Neural progenitor cell (in vitro differentiated cells): Measurements from ENCODE around the gene TRAIP. TPM values are rescaled to one million over a fixed set of nuclear protein-coding genes. Genes with fewer than 3 reads are reported as not detected.
A peak's percentile ranks its signal among the peaks of the same experiment; 100 is the strongest.

Experiments
- DNase-seq: peaks from one replicate; pipeline ENCODE4 v3.0.0-alpha.2; 2016; ENCODE audit warnings: low spot score
- H2AFZ ChIP-seq: fragments of 200-600 bp; sonication (generic); replicated peaks from 2 replicates; pipeline ENCODE4 v1.6.1; 2016; ENCODE audit warnings: antibody characterized with exemption
- H3F3A ChIP-seq: fragments of 200-600 bp; sonication (generic); 2 replicates; pipeline ENCODE4 v1.6.1; 2016; ENCODE audit warnings: antibody characterized with exemption, low read depth
- H3K27ac ChIP-seq: fragments of 200-600 bp; sonication (generic); 2 replicates; pipeline ENCODE4 v1.5.1; 2016; ENCODE audit warnings: mild to moderate bottlenecking
- H3K27me3 ChIP-seq: fragments of 200-600 bp; sonication (generic); 2 replicates; pipeline ENCODE4 v1.6.1; 2016; ENCODE audit warnings: mild to moderate bottlenecking, moderate library complexity
- H3K36me3 ChIP-seq: fragments of 200-600 bp; sonication (generic); 2 replicates; pipeline ENCODE4 v1.5.1; 2016
- H3K4me1 ChIP-seq: fragments of 200-600 bp; sonication (generic); 2 replicates; pipeline ENCODE4 v1.6.1; 2016; ENCODE audit warnings: mixed run types
- H3K4me2 ChIP-seq: fragments of 200-600 bp; sonication (generic); 2 replicates; pipeline ENCODE4 v1.6.1; 2016
- H3K4me3 ChIP-seq: fragments of 200-600 bp; sonication (generic); 2 replicates; pipeline ENCODE4 v1.5.1; 2016
- H3K79me2 ChIP-seq: fragments of 200-600 bp; sonication (generic); 2 replicates; pipeline ENCODE4 v1.6.1; 2016; ENCODE audit warnings: low read depth
- H3K9ac ChIP-seq: fragments of 200-600 bp; sonication (generic); 2 replicates; pipeline ENCODE4 v1.6.1; 2016
- H3K9me3 ChIP-seq: fragments of 200-600 bp; sonication (generic); 2 replicates; pipeline ENCODE4 v1.5.1; 2016; ENCODE audit warnings: low read depth
- H4K20me1 ChIP-seq: fragments of 200-600 bp; sonication (generic); 2 replicates; pipeline ENCODE4 v1.6.1; 2016; ENCODE audit warnings: low read depth
- H3K27ac Mint-ChIP-seq: 3 replicates; pipeline ENCODE4 v1.8.0; 2021; ENCODE audit warnings: mixed read lengths
- H3K27me3 Mint-ChIP-seq: 2 replicates; pipeline ENCODE4 v1.8.0; 2022; ENCODE audit warnings: low read depth, mild to moderate bottlenecking, inconsistent platforms, moderate library complexity, mixed read lengths; ENCODE audit not compliant: insufficient read depth
- H3K36me3 Mint-ChIP-seq: 3 replicates; pipeline ENCODE4 v1.8.0; 2021; ENCODE audit warnings: mixed read lengths
- H3K4me1 Mint-ChIP-seq: 3 replicates; pipeline ENCODE4 v1.8.0; 2021; ENCODE audit warnings: mixed read lengths
- H3K4me3 Mint-ChIP-seq: 3 replicates; pipeline ENCODE4 v1.8.0; 2021; ENCODE audit warnings: mild to moderate bottlenecking, moderate library complexity, mixed read lengths
- H3K9me3 Mint-ChIP-seq: 3 replicates; pipeline ENCODE4 v1.8.0; 2020; ENCODE audit warnings: mixed read lengths
- EZH2 ChIP-seq: fragments of 200-600 bp; sonication (generic); IDR thresholded peaks from 2 replicates; pipeline ENCODE4 v1.6.1; 2017; ENCODE audit warnings: antibody characterized with exemption, mild to moderate bottlenecking, moderate library complexity
- EZH2phosphoT487 ChIP-seq: fragments of 200-600 bp; sonication (generic); IDR thresholded peaks from 2 replicates; pipeline ENCODE4 v1.6.1; 2017; ENCODE audit warnings: antibody characterized with exemption
- total RNA-seq: library from RNA; depleted of rRNA; stranded (reverse); fragments of >200 nt; gene quantifications from 2 replicates; pipeline ENCODE4 v1.2.3, GENCODE V29; 2015; ENCODE audit warnings: low replicate concordance
- TF ChIP-seq, protein P1 (sequence below): fragments of 200-600 bp; sonication (generic); IDR thresholded peaks from 2 replicates; pipeline ENCODE4 v1.5.1; 2017; ENCODE audit warnings: antibody characterized with exemption, mild to moderate bottlenecking

Gene TRAIP
- total RNA-seq, 1 donor from 2014 or later = 24.4 TPM

- Histone ChIP-seq H3K9me3 (no peaks in the 10 kb centered on the region), H3K9ac (no peak overlapping the region), H4K20me1 (no peaks in the 10 kb centered on the region), H3K27me3 (no peaks in the 10 kb centered on the region), H2AFZ (no peak overlapping the region), H3K27ac (no peak overlapping the region), H3K4me1 (peaks cover 30% of the 10 kb centered on the region), H3F3A (peaks cover 21% of the 10 kb centered on the region), H3K36me3 (no peaks in the 10 kb centered on the region), H3K4me2 (no peak overlapping the region), H3K79me2 (no peaks in the 10 kb centered on the region), H3K4me3 (no peak overlapping the region)
- no peak for DNase-seq
- Mint-ChIP-seq H3K27ac (no peak overlapping the region), H3K27me3 (peaks cover 9% of the 10 kb centered on the region), H3K4me1 (peaks cover 35% of the 10 kb centered on the region), H3K4me3 (no peak overlapping the region), H3K36me3 (no peaks in the 10 kb centered on the region), H3K9me3 (peaks cover under 1% of the 10 kb centered on the region)
- TF ChIP-seq EZH2 = no peak
- TF ChIP-seq, protein P1, sequence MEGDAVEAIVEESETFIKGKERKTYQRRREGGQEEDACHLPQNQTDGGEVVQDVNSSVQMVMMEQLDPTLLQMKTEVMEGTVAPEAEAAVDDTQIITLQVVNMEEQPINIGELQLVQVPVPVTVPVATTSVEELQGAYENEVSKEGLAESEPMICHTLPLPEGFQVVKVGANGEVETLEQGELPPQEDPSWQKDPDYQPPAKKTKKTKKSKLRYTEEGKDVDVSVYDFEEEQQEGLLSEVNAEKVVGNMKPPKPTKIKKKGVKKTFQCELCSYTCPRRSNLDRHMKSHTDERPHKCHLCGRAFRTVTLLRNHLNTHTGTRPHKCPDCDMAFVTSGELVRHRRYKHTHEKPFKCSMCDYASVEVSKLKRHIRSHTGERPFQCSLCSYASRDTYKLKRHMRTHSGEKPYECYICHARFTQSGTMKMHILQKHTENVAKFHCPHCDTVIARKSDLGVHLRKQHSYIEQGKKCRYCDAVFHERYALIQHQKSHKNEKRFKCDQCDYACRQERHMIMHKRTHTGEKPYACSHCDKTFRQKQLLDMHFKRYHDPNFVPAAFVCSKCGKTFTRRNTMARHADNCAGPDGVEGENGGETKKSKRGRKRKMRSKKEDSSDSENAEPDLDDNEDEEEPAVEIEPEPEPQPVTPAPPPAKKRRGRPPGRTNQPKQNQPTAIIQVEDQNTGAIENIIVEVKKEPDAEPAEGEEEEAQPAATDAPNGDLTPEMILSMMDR = no peak
- TF ChIP-seq EZH2phosphoT487 = no peak
Measured at GRCh38 chr3:49878686-49879085, 22.3 kb upstream of the TRAIP start.

DNA sequence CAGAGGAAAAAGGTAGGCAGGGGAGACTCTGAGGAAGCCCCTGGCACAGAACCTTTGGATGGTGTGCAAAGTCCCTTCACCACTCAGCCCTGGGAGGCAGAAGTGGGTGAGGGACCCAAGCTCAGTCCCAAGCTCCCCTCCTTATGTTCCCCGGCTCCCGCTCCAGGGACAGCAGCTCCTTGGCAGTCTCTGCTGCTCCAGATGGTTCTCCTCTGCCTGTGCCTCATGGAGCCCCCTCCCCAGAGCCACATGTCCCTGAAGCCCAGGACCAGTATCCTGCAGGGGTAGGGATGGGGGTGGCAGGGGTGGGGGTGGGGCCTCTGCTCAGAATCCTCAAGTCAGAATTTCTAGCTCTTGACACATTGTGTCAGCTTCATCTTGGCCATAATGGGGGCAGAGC is 21.4 kb upstream of the TRAIP start:
- no peak overlapping the region for H3K4me2 ChIP-seq
- H3K36me3 Mint-ChIP-seq = no peaks in the 10 kb centered on the region
- H3K9me3 ChIP-seq = no peaks in the 10 kb centered on the region
- no peaks in the 10 kb centered on the region for H3K27me3 ChIP-seq
- TF ChIP-seq EZH2 = no peak
- TF ChIP-seq EZH2phosphoT487 = no peak
- TF ChIP-seq, protein P1 = no peak
- peaks cover 30% of the 10 kb centered on the region for H3K4me1 ChIP-seq
- H3K27ac ChIP-seq = no peak overlapping the region
- H3K36me3 ChIP-seq = no peaks in the 10 kb centered on the region
- H3K27me3 Mint-ChIP-seq = peaks cover 6% of the 10 kb centered on the region
- H3K27ac Mint-ChIP-seq = peak overlapping the region; percentile 94
- no peak overlapping the region for H3K4me3 Mint-ChIP-seq
- no peak overlapping the region for H2AFZ ChIP-seq
- no peak overlapping the region for H3K4me3 ChIP-seq
- no peaks in the 10 kb centered on the region for H3K79me2 ChIP-seq
- no peak for DNase-seq
- peaks cover 21% of the 10 kb centered on the region for H3F3A ChIP-seq
- no peak overlapping the region for H3K9ac ChIP-seq
- H3K4me1 Mint-ChIP-seq = peaks cover 37% of the 10 kb centered on the region
- H3K9me3 Mint-ChIP-seq = no peaks in the 10 kb centered on the region
- H4K20me1 ChIP-seq = no peaks in the 10 kb centered on the region

GRCh38 chr3:49876567-49876966 is 20.2 kb upstream of the TRAIP start:
- H3K4me1 Mint-ChIP-seq = peaks cover 37% of the 10 kb centered on the region
- Histone ChIP-seq H4K20me1 (no peaks in the 10 kb centered on the region), H3K4me2 (no peak overlapping the region), H3K27ac (no peak overlapping the region), H3F3A (peaks cover 12% of the 10 kb centered on the region), H2AFZ (no peak overlapping the region), H3K4me1 (peaks cover 25% of the 10 kb centered on the region), H3K9me3 (no peaks in the 10 kb centered on the region), H3K9ac (no peak overlapping the region), H3K79me2 (no peaks in the 10 kb centered on the region), H3K4me3 (no peak overlapping the region), H3K36me3 (no peaks in the 10 kb centered on the region), H3K27me3 (peaks cover under 1% of the 10 kb centered on the region)
- H3K9me3 Mint-ChIP-seq = no peaks in the 10 kb centered on the region
- H3K27ac Mint-ChIP-seq = no peak overlapping the region
- DNase-seq = no peak
- no peak overlapping the region for H3K4me3 Mint-ChIP-seq
- H3K36me3 Mint-ChIP-seq = no peaks in the 10 kb centered on the region
- TF ChIP-seq, protein P1 = no peak
- TF ChIP-seq EZH2 = no peak
- no peak for TF ChIP-seq EZH2phosphoT487
- H3K27me3 Mint-ChIP-seq = peaks cover 7% of the 10 kb centered on the region
